SK-N-SH (cell line): ENCODE results near the gene GAGE12E. TPM values are rescaled to one million over a fixed set of nuclear protein-coding genes. Genes with fewer than 3 reads are reported as not detected.

Experiments
- polyA plus RNA-seq, 3 experiments: library from polyadenylated mRNA; depleted of rRNA; stranded (reverse); fragments of >200 nt; gene quantifications; 2 replicates each; pipeline ENCODE4 v1.2.3, GENCODE V29; 2012
- small RNA-seq, 7 experiments: library from RNA; depleted of rRNA; stranded (forward); fragments of <200 nt; gene quantifications; one replicate each; pipeline ENCODE3, GENCODE V24; 2012

Gene GAGE12E
- polyA plus RNA-seq, 1 of the 3 experiments (the other 2 are of a cell fraction): not detected

Small RNA genes within 50 kb of the gene (small RNA-seq; reads per million reads assigned to genes)
- 0 reads per million in 7 experiments for gene GAGE12B

Other genes starting within 250 kb of the GAGE12E start
- gene GAGE10, start 247.6 kb upstream of the GAGE12E start, polyA plus RNA-seq (2012; rRNA removed): not detected in 2 replicates
- not detected in 2 replicates for gene GAGE12J, start 229.3 kb upstream of the GAGE12E start, polyA plus RNA-seq (2012; rRNA removed)
- gene GAGE13, start 219.7 kb upstream of the GAGE12E start, polyA plus RNA-seq (2012; rRNA removed): not detected in 2 replicates
- gene GAGE12C, start 19.1 kb upstream of the GAGE12E start, polyA plus RNA-seq (2012; rRNA removed): not detected in 2 replicates
- not detected in 2 replicates for gene GAGE12D, start 9.6 kb upstream of the GAGE12E start, polyA plus RNA-seq (2012; rRNA removed)
- not detected in 2 replicates for gene GAGE12F, start 9.6 kb downstream of the GAGE12E start, polyA plus RNA-seq (2012; rRNA removed)
- not detected in 2 replicates for gene GAGE12G, start 19.1 kb downstream of the GAGE12E start, polyA plus RNA-seq (2012; rRNA removed)
- gene GAGE12H, start 28.7 kb downstream of the GAGE12E start, polyA plus RNA-seq (2012; rRNA removed): not detected in 2 replicates
- gene GAGE2A, start 38.2 kb downstream of the GAGE12E start, polyA plus RNA-seq (2012; rRNA removed): not detected in 2 replicates
- gene GAGE1, start 47.7 kb downstream of the GAGE12E start, polyA plus RNA-seq (2012; rRNA removed): not detected in 2 replicates
- 0.50 and 0.54 TPM in 2 replicates for gene PAGE1, start 144.7 kb downstream of the GAGE12E start, polyA plus RNA-seq (2012; rRNA removed)